SK-N-SH treated with all-trans-retinoic acid at 6 μM for 48 hours (cell line): ENCODE measurements around the gene GCNT2.

Experiments
- ATAC-seq: fragments of 200-7000 bp; cut with Tn5 transposase; 3 replicates; pipeline ENCODE4 v1.9.1; 2020; ENCODE audit warnings: mild to moderate bottlenecking, moderate library complexity
- BACH2 ChIP-seq: fragments of 250-450 bp; sonication (Bioruptor Pico); IDR thresholded peaks from 2 replicates; pipeline ENCODE4 v1.9.0; 2021; ENCODE audit warnings: mild to moderate bottlenecking, borderline replicate concordance
- CREB5 ChIP-seq: fragments of 250-450 bp; sonication (Bioruptor Pico); IDR thresholded peaks from 2 replicates; pipeline ENCODE4 v1.5.1; 2020; ENCODE audit warnings: low read depth, mild to moderate bottlenecking, moderate library complexity
- CSDC2 ChIP-seq: fragments of 250-450 bp; sonication (Bioruptor Pico); IDR thresholded peaks from 2 replicates; pipeline ENCODE4 v1.5.0; 2020; ENCODE audit warnings: mild to moderate bottlenecking, moderate library complexity
- ESRRG ChIP-seq: fragments of 250-450 bp; sonication (Bioruptor Pico); IDR thresholded peaks from 2 replicates; pipeline ENCODE4 v1.6.1; 2021; ENCODE audit warnings: mild to moderate bottlenecking
- ISL1 ChIP-seq: fragments of 250-450 bp; sonication (Bioruptor Pico); IDR thresholded peaks from 2 replicates; pipeline ENCODE4 v2.1.2; 2022; ENCODE audit warnings: mild to moderate bottlenecking, moderate library complexity
- OSR1 ChIP-seq: fragments of 250-450 bp; sonication (Bioruptor Pico); IDR thresholded peaks from 2 replicates; pipeline ENCODE4 v1.8.0; 2022; ENCODE audit warnings: moderate library complexity, mild to moderate bottlenecking, inconsistent platforms
- POU6F1 ChIP-seq: fragments of 250-450 bp; sonication (Bioruptor Pico); IDR thresholded peaks from 2 replicates; pipeline ENCODE4 v1.8.0; 2021; ENCODE audit warnings: low read depth, mild to moderate bottlenecking, moderate library complexity, borderline replicate concordance
- RARB ChIP-seq: fragments of 250-450 bp; sonication (Bioruptor Pico); IDR thresholded peaks from 2 replicates; pipeline ENCODE4 v1.8.0; 2021; ENCODE audit warnings: mild to moderate bottlenecking, moderate library complexity
- SNAI2 ChIP-seq: fragments of 250-450 bp; sonication (Bioruptor Pico); IDR thresholded peaks from 2 replicates; pipeline ENCODE4 v1.5.0; 2020; ENCODE audit warnings: mild to moderate bottlenecking, moderate library complexity
- TCF4 ChIP-seq: fragments of 250-450 bp; sonication (Bioruptor Pico); IDR thresholded peaks from 2 replicates; pipeline ENCODE4 v1.8.0; 2021; ENCODE audit warnings: mild to moderate bottlenecking, moderate library complexity, borderline replicate concordance
- TOX ChIP-seq: fragments of 250-450 bp; sonication (Bioruptor Pico); IDR thresholded peaks from 2 replicates; pipeline ENCODE4 v1.8.0; 2021; ENCODE audit warnings: mild to moderate bottlenecking, moderate library complexity, borderline replicate concordance
- TSHZ2 ChIP-seq: fragments of 250-450 bp; sonication (Bioruptor Pico); IDR thresholded peaks from 2 replicates; pipeline ENCODE4 v1.5.0; 2020; ENCODE audit warnings: mild to moderate bottlenecking, moderate library complexity
- ZC3H10 ChIP-seq: fragments of 250-450 bp; sonication (Bioruptor Pico); IDR thresholded peaks from 2 replicates; pipeline ENCODE4 v1.5.1; 2021; ENCODE audit warnings: mild to moderate bottlenecking, moderate library complexity
- ZFP3 ChIP-seq: fragments of 250-450 bp; sonication (Bioruptor Pico); IDR thresholded peaks from 2 replicates; pipeline ENCODE4 v1.5.0; 2020; ENCODE audit warnings: mild to moderate bottlenecking, moderate library complexity
- ZFP30 ChIP-seq: fragments of 450-650 bp; formaldehyde crosslinking; IDR thresholded peaks from 2 replicates; pipeline ENCODE4 v1.5.0; 2022; ENCODE audit warnings: mild to moderate bottlenecking, moderate library complexity
- ZNF565 ChIP-seq: fragments of 450-650 bp; formaldehyde crosslinking; conservative IDR thresholded peaks from 2 replicates; pipeline ENCODE4 v1.5.0; 2020; ENCODE audit warnings: low read depth, mild to moderate bottlenecking, moderate library complexity
- ZNF8 ChIP-seq: fragments of 450-650 bp; formaldehyde crosslinking; IDR thresholded peaks from 2 replicates; pipeline ENCODE4 v1.5.0; 2020; ENCODE audit warnings: mild to moderate bottlenecking, moderate library complexity
- TF ChIP-seq, protein P1 (sequence below): fragments of 250-450 bp; sonication (Bioruptor Pico); IDR thresholded peaks from 2 replicates; pipeline ENCODE4 v1.5.1; 2021; ENCODE audit warnings: mild to moderate bottlenecking, moderate library complexity
- TF ChIP-seq, protein P2 (sequence below): fragments of 250-450 bp; sonication (Bioruptor Pico); IDR thresholded peaks from 2 replicates; pipeline ENCODE4 v1.8.0; 2020; ENCODE audit warnings: mild to moderate bottlenecking, moderate library complexity, borderline replicate concordance

Gene GCNT2

GRCh38 chr6:10535193-10535592, 14.0 kb downstream of the GCNT2 start:
- ATAC-seq = no peak
- TF ChIP-seq ZNF565 (CRISPR knock-in tag) (no peak), BACH2 (no peak), ZFP3 (no peak)

GRCh38 chr6:10537726-10538125, 16.6 kb downstream of the GCNT2 start:
- TF ChIP-seq ISL1 (no peak), ZFP3 (no peak), TCF4 (CRISPR knock-in tag) (no peak), POU6F1 (CRISPR knock-in tag) (no peak), TSHZ2 (CRISPR knock-in tag) (no peak), ZNF565 (CRISPR knock-in tag) (no peak), TOX (no peak), SNAI2 (CRISPR knock-in tag) (no peak), ESRRG (CRISPR knock-in tag) (no peak), BACH2 (no peak), OSR1 (CRISPR knock-in tag) (no peak), ZNF8 (CRISPR knock-in tag) (no peak), CSDC2 (CRISPR knock-in tag) (no peak)
- TF ChIP-seq, protein P1, sequence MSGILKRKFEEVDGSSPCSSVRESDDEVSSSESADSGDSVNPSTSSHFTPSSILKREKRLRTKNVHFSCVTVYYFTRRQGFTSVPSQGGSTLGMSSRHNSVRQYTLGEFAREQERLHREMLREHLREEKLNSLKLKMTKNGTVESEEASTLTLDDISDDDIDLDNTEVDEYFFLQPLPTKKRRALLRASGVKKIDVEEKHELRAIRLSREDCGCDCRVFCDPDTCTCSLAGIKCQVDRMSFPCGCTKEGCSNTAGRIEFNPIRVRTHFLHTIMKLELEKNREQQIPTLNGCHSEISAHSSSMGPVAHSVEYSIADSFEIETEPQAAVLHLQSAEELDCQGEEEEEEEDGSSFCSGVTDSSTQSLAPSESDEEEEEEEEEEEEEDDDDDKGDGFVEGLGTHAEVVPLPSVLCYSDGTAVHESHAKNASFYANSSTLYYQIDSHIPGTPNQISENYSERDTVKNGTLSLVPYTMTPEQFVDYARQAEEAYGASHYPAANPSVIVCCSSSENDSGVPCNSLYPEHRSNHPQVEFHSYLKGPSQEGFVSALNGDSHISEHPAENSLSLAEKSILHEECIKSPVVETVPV (CRISPR knock-in tag) = no peak
- TF ChIP-seq, protein P2, sequence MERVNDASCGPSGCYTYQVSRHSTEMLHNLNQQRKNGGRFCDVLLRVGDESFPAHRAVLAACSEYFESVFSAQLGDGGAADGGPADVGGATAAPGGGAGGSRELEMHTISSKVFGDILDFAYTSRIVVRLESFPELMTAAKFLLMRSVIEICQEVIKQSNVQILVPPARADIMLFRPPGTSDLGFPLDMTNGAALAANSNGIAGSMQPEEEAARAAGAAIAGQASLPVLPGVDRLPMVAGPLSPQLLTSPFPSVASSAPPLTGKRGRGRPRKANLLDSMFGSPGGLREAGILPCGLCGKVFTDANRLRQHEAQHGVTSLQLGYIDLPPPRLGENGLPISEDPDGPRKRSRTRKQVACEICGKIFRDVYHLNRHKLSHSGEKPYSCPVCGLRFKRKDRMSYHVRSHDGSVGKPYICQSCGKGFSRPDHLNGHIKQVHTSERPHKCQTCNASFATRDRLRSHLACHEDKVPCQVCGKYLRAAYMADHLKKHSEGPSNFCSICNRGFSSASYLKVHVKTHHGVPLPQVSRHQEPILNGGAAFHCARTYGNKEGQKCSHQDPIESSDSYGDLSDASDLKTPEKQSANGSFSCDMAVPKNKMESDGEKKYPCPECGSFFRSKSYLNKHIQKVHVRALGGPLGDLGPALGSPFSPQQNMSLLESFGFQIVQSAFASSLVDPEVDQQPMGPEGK (CRISPR knock-in tag) = no peak
- no peak for ATAC-seq

GRCh38 chr6:10540073-10540746, 19.1 kb downstream of the GCNT2 start:
- ATAC-seq = no peak

More at GRCh38 chr6:10540073-10540746, 19.1 kb downstream of the GCNT2 start:
- no peak for TF ChIP-seq CREB5 (CRISPR knock-in tag)
- TF ChIP-seq, protein P2 (CRISPR knock-in tag) = no peak
- no peak for TF ChIP-seq CSDC2 (CRISPR knock-in tag)
- no peak for TF ChIP-seq POU6F1 (CRISPR knock-in tag)
- no peak for TF ChIP-seq ZNF8 (CRISPR knock-in tag)
- no peak for TF ChIP-seq ZFP30 (CRISPR knock-in tag)
- no peak for TF ChIP-seq SNAI2 (CRISPR knock-in tag)
- TF ChIP-seq ZC3H10 (CRISPR knock-in tag) = no peak
- no peak for TF ChIP-seq ZNF565 (CRISPR knock-in tag)
- no peak for TF ChIP-seq BACH2
- no peak for TF ChIP-seq ZFP3
- no peak for TF ChIP-seq TOX
- no peak for TF ChIP-seq RARB (CRISPR knock-in tag)
- TF ChIP-seq OSR1 (CRISPR knock-in tag) = no peak
